Nucleus accumbens (tissue), 56 donors: ENCODE results near the gene LDLRAD3.
"Not testable (repeated sequence)": the region's sequence is repeated elsewhere in the genome, so short reads cannot be mapped to it uniquely, and the experiment has no call there.

Source experiments
- DNase-seq, 56 donors: peaks; one replicate each; lab custom pipeline; 2025; lab: John Stamatoyannopoulos, UW

LDLRAD3 gene

GRCh38 chr11:36037031-36037430 is 93.2 kb downstream of the LDLRAD3 start:
- DNase-seq, result peak in 3 of 56 donors; percentile 11 to 21 (median 11)

DNA sequence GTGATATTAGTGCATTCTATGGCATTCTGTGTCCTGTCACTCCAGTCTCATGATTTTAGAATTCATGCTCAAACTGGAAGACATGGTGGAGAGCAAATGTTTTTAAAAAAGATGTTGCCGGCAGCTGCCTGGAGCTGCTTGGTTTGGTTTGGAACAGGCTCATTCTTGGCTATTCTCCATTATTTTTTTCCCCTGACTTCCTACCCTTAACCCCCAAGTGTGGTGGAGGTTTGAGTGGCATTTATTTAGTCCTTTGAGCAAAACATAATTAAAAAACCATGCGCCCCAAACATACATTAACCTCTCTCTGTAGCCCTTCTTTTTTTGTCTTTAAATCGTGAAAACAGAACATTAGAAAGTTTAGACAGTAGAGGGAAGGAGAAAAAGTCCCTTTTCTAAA is 94.7 kb downstream of the LDLRAD3 start:
- no peak for DNase-seq

DNA sequence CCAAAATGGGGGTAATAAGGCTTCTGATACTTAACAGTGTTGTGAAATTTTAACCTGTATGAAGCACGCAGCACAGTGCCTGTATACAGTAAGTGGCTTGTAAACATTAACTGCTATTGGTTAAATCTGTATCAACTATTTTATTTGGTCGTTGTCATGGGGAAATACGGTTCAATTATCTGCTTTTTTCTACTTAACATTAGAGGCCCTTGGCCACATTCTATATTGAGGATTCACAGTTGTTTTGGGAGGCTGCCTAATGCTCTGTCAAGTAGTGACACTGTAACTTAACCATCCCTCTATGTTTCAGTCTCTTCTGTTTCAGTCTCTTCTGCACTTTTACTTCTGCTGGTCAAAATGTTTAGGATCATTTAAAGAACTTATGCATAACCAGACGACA is 95.6 kb downstream of the LDLRAD3 start:
- DNase-seq, result no peak

DNA sequence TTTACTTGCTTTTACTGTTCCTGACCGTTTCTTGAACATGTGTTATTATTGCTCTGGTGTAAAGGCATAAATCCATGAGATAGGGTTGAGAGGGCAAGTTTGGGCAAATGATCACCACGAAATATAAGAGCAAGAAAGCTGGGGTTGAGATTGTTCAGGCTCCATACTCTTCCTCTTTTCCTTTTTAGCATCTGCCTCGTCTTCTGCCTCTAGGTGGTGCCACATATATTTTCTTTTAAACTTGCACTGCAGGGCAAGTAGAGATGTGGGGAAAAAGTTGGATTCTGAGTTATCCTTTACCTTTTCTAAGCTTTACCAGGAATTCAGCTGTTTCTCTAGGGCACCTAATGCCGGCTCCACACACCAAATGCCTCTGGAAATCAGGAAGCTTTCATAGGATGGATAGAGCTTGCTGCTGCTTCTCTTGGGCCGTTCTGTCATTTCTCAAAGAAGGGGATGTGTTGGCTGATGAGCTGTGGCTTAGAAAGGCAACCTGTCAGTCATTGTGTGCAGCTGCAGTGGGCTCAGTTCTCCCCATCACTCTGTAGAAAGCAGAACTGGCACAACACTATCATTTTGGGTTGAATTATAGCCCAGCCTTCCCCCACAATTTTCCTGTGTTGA is 98.2 kb downstream of the LDLRAD3 start:
- DNase-seq, result peak in 5 of 56 donors; percentile 1 to 22 (median 6)

DNA sequence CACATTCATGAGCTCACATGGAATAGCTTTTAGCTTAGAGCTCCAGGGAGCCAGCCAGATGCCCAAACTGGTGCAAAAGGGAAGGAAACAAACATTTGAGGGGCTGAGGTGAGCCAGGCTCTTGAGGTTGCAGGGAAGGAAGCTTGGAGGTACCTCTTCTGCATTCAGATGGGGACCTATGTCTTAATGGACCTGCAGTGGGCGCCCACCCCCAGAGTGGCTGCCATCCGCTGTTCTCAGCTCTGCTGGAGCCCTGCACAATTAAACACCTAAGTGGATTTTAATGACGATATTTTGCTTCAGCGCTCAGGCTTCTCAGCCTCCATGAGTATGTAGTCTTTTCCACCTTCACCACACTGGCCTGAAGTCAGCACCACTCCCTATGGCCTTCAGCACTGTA is 100.8 kb downstream of the LDLRAD3 start:
- DNase-seq, result no peak

DNA sequence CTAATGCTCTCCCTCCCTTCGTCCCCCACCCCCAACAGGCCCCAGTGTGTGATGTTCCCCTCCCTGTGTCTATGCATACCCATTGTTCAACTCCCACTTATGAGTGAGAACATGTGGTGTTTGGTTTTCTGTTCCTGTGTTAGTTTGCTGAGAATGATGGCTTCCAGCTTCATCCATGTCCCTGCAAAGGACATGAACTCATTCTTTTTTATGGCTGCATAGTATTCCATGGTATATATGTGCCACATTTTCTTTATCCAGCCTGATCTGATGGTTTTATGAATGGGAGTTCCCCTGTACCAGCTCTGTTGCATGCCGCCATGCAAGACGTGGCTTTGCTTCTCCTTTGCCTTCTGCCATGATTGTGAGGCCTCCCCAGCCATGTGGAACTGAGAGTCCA is 102.1 kb downstream of the LDLRAD3 start:
- DNase-seq, result not testable (repeated sequence)

- DNase-seq, result peak in 7 of 56 donors; percentile 12 to 63 (median 44)
Measured at GRCh38 chr11:36046932-36047331, 103.1 kb downstream of the LDLRAD3 start.

GRCh38 chr11:36047344-36047743 is 103.5 kb downstream of the LDLRAD3 start:
- no peak for DNase-seq

DNA sequence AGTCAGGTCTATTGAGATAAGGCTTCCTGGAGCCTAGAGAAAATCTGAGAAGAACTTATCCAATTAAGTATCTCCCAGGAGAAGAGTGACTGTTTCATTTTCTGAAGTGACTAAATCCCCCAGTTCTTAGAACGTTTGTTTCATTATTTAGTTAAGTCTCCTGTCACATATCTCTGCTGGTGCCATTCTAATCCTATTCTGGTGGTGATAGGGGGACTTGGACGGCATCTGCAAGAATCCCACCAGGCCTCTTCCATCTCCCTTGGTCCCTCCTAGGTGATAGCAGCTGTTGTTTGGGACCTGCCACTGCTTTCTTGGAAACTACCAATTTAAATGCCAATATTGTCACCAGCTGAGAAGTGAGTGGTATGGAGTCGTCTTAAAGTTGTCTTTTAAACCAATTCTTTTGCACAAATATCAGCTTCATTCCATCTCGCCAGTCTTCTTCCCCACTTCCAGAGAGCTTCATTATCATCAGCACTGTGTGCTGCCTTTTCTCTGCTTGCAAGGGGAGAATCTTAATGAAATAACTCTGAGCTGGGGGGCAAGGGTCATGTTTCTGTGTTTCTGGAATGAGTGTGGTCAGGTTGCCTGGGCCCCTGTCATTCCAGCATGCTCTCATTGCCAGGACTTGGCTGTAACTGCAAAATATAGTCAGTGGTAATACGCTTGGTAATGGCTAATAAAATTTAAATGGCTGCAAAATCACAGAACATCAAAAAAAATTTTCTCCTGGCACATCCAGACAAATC is 104.8 kb downstream of the LDLRAD3 start:
- DNase-seq, result no peak

DNA sequence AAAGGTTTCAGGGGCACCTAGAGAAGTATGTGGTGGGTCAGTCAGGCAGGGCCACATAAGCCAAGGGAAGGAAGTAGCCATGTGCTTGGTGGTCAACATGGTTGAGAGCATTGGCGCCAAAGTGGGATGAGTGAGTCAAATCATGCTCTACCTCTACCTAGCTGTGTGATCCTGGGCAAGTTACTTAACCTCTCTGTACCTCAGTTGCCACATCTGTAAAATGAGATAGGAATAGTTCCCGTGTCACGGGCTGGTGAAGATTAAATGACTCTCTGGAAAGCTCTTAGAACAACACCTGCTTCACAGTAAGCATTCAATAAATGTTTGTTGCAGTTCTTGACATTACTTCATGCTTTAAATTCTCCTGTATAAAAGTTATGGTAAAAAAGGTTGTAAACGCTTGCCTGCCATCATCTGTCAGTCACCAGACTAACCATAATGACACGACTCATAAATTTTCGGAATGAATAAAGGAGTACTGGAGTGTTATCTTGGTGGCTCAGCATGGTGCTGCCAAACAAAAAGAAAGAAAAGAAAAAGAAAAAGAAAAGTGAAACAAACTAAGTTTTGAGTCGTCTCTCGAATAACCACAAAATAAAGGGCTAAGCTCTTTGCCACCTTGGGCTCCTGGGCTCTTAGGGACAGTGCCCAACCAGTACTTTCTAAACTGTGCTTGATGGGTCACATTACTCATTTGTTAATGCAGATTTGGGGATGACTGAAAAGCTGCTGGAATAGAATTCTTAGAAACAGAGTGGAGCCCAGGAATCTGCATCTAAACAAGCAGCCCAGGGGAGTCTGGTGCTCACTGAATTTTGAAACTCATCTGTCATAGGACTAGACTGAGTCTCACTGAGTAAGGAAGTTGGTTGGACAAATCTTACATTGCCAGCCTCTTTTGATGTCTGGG is 107.6 kb downstream of the LDLRAD3 start:
- DNase-seq, result no peak

GRCh38 chr11:36053281-36053680 is 109.4 kb downstream of the LDLRAD3 start:
- no peak for DNase-seq

DNA sequence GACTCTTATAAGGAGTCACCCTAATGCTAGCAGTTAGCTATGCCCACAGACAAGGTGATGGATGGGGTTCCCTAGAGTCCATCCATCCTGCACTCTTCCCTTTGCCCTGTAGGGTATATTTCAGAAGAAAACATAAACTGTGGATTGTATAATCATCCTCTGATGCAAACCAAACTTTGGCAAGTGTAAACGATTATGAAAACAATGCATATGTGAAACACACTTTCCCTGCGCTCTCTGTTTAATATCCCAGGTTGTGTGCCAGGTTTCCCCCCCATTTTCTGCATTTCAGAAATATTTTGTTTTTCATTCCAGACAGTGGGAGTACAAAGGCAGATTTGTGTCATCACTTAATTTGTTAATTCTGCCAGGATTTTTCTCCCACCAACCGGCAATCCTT is 110.0 kb downstream of the LDLRAD3 start:
- DNase-seq, result no peak

GRCh38 chr11:36054628-36055027 is 110.8 kb downstream of the LDLRAD3 start:
- DNase-seq, result no peak

DNA sequence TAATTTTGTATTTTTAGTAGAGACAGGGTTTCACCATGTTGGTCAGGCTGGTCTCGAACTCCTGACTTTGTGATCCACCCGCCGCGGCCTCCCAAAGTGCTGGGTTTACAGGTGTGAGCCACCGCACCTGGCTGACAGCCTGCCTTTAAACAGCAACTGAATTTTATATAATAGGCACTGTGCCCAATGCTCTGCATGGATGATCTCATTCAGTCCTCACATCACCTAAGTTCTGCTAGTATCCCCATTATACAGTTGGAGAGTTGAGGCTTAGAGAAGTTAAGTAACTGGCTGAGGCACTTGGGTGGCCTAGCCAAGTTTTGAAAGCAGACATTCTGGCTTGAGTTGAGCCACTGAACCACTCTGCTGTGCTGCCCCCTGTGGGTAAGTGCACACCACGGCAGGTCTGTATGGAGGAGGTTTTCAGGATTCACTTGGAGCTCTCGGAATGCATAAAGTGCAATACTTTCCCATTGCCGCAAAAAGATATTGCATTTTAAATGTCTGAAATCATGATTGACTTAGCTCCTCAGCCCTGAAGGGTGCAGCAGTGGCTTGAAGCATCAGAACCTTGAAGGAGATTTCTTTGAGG is 112.4 kb downstream of the LDLRAD3 start:
- DNase-seq, result peak in 2 of 56 donors; percentile 11

- DNase-seq, result no peak
Measured at GRCh38 chr11:36057379-36058042, 113.6 kb downstream of the LDLRAD3 start.

- DNase-seq, result no peak
Measured at GRCh38 chr11:36059660-36060059, 115.8 kb downstream of the LDLRAD3 start.

DNA sequence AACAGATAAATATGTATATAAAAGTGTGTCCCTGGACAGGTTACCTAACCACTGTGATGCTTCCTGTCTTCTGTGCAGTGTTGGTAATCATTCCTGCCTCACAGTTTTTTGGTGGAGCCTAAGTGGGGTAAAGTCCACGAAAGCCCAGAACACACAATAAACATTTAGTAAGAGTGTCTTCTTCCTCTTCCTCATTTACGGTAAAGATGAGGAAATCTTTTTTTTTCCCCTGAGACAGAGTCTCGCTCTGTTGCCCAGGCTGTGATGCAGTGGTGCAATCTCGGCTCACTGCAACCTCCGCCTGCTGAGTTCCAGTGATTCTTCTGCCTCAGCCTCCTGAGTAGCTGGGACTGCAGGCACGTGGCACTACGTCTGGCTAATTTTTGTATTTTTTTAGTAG is 117.1 kb downstream of the LDLRAD3 start:
- no peak for DNase-seq

GRCh38 chr11:36061471-36061870 is 117.6 kb downstream of the LDLRAD3 start:
- no peak for DNase-seq

DNA sequence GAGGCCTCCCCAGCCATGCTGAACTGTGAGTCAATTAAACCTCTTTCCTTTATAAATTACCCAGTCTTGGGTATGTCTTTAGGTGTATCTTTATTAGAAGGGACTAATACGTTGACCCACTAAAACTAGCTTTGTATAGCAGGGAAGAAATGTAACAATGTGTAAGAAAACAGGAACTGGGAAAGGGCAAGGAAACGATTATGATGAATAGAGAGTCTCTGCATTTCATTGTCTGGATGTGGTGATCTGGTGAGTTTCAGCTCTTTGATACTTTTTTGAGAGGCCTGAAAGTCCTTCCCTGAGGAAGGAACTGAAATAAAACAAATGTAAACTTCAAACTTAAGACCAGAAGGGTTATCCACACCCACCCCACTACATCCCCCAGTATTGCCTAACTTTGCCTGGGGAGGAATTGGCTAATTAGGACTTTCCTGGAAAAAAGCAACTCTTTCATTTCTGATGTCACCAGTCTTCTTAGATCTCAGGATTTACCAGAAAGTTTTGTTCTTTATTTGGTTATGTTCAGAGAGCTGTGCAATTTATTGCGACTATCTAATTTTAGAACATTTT is 119.0 kb downstream of the LDLRAD3 start:
- no peak for DNase-seq

GRCh38 chr11:36065436-36065835 is 121.6 kb downstream of the LDLRAD3 start:
- no peak for DNase-seq
